SIG-M5 treated with dmso at 0.1 percent for 504 hours (cell line): ENCODE data around the gene CHMP1B.

ENCODE experiments used
- DNase-seq: peaks from one replicate; lab custom pipeline; 2025; ENCODE audit not compliant: unreplicated experiment; lab: John Stamatoyannopoulos, UW

Gene CHMP1B

GRCh38 chr18:11901826-11902438 is 50.7 kb downstream of the CHMP1B start:
- no peak for DNase-seq

- no peak for DNase-seq
These were observed 51.5 kb downstream of the CHMP1B start for GRCh38 chr18:11902522-11903292.
